Loucy (cell line): ENCODE data around the gene CR1.
"Not testable (repeated sequence)": the region's sequence is repeated elsewhere in the genome, so short reads cannot be mapped to it uniquely, and the experiment has no call there.

ENCODE experiments used
- H2AFZ ChIP-seq: fragments of 200-600 bp; sonication (generic); 2 replicates; pipeline ENCODE4 v1.6.0; 2016; ENCODE audit warnings: antibody characterized with exemption, mild to moderate bottlenecking, low read length, moderate library complexity
- H3F3A ChIP-seq: fragments of 200-600 bp; 2 replicates; pipeline ENCODE4 v1.6.0; 2016; ENCODE audit warnings: antibody characterized with exemption, low read depth, mild to moderate bottlenecking
- H3K27me3 ChIP-seq: fragments of 200-600 bp; sonication (generic); 2 replicates; pipeline ENCODE4 v1.6.1; 2014; ENCODE audit warnings: low read length, mild to moderate bottlenecking; ENCODE audit not compliant: insufficient read depth, poor library complexity, severe bottlenecking
- H3K36me3 ChIP-seq: fragments of 200-600 bp; sonication (generic); 2 replicates; pipeline ENCODE4 v1.6.1; 2016; ENCODE audit warnings: low read length; ENCODE audit not compliant: insufficient read depth
- H3K4me1 ChIP-seq: fragments of 200-600 bp; sonication (generic); 2 replicates; pipeline ENCODE4 v1.5.1; 2014; ENCODE audit warnings: low read length, mild to moderate bottlenecking; ENCODE audit not compliant: insufficient read depth, poor library complexity, severe bottlenecking
- H3K4me2 ChIP-seq: fragments of 200-600 bp; sonication (generic); 2 replicates; pipeline ENCODE4 v1.6.0; 2014; ENCODE audit warnings: antibody characterized with exemption, low read length, low read depth, mild to moderate bottlenecking; ENCODE audit not compliant: poor library complexity, severe bottlenecking
- H3K4me3 ChIP-seq: fragments of 200-600 bp; sonication (generic); 2 replicates; pipeline ENCODE4 v1.5.1; 2014; ENCODE audit warnings: low read length, mild to moderate bottlenecking, mixed read lengths; ENCODE audit not compliant: poor library complexity, severe bottlenecking
- H3K79me2 ChIP-seq: fragments of 200-600 bp; sonication (generic); 2 replicates; pipeline ENCODE4 v1.6.1; 2014; ENCODE audit warnings: low read length; ENCODE audit not compliant: insufficient read depth
- H3K9ac ChIP-seq: fragments of 200-600 bp; sonication (generic); 2 replicates; pipeline ENCODE4 v1.6.0; 2014; ENCODE audit warnings: mild to moderate bottlenecking, low read depth, low read length, moderate library complexity; ENCODE audit not compliant: poor library complexity, severe bottlenecking
- H3K9me2 ChIP-seq: fragments of 200-600 bp; sonication (generic); replicated peaks from 2 replicates; pipeline ENCODE4 v1.6.1; 2016; ENCODE audit warnings: low read depth, low read length, mixed read lengths
- H3K9me3 ChIP-seq: fragments of 200-600 bp; sonication (generic); 2 replicates; pipeline ENCODE4 v1.6.1; 2014; ENCODE audit warnings: mild to moderate bottlenecking, antibody characterized with exemption, low read length, low read depth; ENCODE audit not compliant: insufficient read depth
- H4K20me1 ChIP-seq: fragments of 200-600 bp; sonication (generic); 2 replicates; pipeline ENCODE4 v1.6.0; 2014; ENCODE audit warnings: antibody characterized with exemption, low read length, mild to moderate bottlenecking; ENCODE audit not compliant: insufficient read depth, poor library complexity, severe bottlenecking
- EZH2phosphoT487 ChIP-seq: fragments of 200-600 bp; IDR thresholded peaks from 2 replicates; pipeline ENCODE4 v1.6.1; 2018; ENCODE audit warnings: antibody characterized with exemption, mild to moderate bottlenecking, moderate library complexity, borderline replicate concordance
- TF ChIP-seq, protein P1 (sequence below): fragments of 200-600 bp; sonication (generic); conservative IDR thresholded peaks from 2 replicates; pipeline ENCODE4 v1.5.1; 2014; ENCODE audit warnings: mild to moderate bottlenecking, antibody characterized with exemption, low read length

CR1 gene

DNA sequence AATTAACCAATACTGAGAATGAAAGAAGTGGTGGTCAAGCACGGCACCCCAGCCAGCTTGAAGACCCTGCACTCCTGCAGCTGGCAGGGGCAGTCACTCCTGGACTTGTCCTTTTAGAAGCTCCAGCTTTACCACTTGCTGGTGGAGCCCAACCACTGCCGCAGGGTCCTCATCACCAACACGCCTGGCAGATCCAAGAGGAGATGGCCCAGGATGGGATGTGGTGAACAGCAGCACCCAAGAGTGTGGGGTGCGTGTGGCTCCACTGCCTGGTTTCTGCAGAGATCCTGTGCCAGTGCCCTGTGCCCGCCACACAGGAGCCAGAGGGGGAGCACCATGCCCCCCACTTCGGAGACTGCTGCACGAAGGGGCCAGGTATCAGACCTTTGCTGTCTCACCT, 162.5 kb downstream of the CR1 start:
- H3K9me3 ChIP-seq, result no peaks in the 10 kb centered on the region
- no peaks in the 10 kb centered on the region for H3K4me1 ChIP-seq
- no peaks in the 10 kb centered on the region for H3K27me3 ChIP-seq
- H3K4me2 ChIP-seq, result no peak overlapping the region
- no peaks in the 10 kb centered on the region for H4K20me1 ChIP-seq
- H3K79me2 ChIP-seq, result no peaks in the 10 kb centered on the region
- no peak overlapping the region for H3K9ac ChIP-seq
- H3K36me3 ChIP-seq, result no peaks in the 10 kb centered on the region
- H3K9me2 ChIP-seq, result no peaks in the 10 kb centered on the region
- no peaks in the 10 kb centered on the region for H3F3A ChIP-seq
- H3K4me3 ChIP-seq, result no peak overlapping the region
- TF ChIP-seq, protein P1, sequence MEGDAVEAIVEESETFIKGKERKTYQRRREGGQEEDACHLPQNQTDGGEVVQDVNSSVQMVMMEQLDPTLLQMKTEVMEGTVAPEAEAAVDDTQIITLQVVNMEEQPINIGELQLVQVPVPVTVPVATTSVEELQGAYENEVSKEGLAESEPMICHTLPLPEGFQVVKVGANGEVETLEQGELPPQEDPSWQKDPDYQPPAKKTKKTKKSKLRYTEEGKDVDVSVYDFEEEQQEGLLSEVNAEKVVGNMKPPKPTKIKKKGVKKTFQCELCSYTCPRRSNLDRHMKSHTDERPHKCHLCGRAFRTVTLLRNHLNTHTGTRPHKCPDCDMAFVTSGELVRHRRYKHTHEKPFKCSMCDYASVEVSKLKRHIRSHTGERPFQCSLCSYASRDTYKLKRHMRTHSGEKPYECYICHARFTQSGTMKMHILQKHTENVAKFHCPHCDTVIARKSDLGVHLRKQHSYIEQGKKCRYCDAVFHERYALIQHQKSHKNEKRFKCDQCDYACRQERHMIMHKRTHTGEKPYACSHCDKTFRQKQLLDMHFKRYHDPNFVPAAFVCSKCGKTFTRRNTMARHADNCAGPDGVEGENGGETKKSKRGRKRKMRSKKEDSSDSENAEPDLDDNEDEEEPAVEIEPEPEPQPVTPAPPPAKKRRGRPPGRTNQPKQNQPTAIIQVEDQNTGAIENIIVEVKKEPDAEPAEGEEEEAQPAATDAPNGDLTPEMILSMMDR, result no peak
- no peak for TF ChIP-seq EZH2phosphoT487
- H2AFZ ChIP-seq, result no peak overlapping the region

DNA sequence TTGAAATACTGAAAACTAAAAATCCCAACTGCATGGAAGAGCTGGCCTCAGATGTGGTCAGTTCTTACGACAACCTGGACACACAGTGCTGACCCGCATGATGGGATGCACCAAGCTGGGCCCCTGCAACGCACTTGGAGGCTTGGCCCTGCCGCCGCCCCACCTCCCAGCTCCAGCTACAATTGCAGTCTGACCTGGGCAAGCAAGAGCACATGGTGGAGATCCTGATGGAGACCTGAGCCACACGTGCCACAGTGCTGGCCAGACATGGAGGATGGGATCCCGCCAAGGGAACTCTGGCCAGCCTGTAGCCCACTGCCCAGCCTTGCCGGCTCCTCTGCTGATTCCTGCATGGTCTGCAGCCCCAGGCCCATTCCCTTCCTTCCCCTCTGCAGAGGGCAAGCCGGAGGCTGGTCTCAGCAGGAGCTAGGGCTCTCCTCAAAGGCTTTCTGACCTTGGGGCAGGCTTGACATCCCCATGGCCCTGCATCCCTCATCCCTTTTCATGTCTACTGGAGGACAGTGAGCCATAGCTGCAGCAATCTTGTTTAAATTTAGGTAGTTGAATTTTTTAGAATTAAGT, 163.0 kb downstream of the CR1 start:
- Histone ChIP-seq H3K9ac (no peak overlapping the region), H3K79me2 (no peaks in the 10 kb centered on the region)

DNA sequence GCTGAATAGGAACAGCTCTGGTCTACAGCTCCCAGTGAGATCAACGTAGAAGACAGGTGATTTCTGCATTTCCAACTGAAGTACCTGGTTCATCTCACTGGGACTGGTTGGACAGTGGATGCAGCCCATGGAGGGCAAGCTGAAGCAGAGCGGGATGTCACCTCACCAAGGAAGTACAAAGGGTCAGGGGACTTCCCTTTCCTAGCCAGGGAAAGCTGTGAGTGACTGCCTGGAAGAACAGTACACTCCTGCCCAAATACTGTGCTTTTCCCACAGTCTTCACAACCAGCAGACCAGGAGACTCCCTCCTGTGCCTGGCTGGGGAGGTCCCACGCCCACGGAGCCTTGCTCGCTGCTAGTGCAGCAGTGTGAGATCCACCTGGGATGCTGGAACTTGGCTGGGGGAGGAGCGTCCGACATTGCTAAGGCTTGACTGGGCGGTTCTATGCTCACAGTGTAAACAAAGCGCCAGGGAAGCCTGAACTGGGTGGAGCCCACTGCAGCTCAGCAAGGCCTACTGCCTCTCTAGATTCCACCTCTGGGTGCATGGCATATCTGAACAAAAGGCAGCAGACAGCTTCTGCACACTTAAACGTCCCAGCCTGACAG, 163.7 kb downstream of the CR1 start:
- Histone ChIP-seq H3K9me3 (no peaks in the 10 kb centered on the region), H3K4me2 (no peak overlapping the region), H4K20me1 (no peaks in the 10 kb centered on the region), H3F3A (no peaks in the 10 kb centered on the region), H3K79me2 (no peaks in the 10 kb centered on the region), H3K36me3 (no peaks in the 10 kb centered on the region), H3K4me3 (no peak overlapping the region), H3K9me2 (no peaks in the 10 kb centered on the region), H3K27me3 (no peaks in the 10 kb centered on the region), H3K4me1 (no peaks in the 10 kb centered on the region), H3K9ac (no peak overlapping the region), H2AFZ (no peak overlapping the region)
- TF ChIP-seq, protein P1, result no peak
- no peak for TF ChIP-seq EZH2phosphoT487

More for the DNA sequence above, 163.0 kb downstream of the CR1 start:
- H3K9me2 ChIP-seq, result no peaks in the 10 kb centered on the region
- H3K4me2 ChIP-seq, result no peak overlapping the region
- no peaks in the 10 kb centered on the region for H3K9me3 ChIP-seq
- H3K4me1 ChIP-seq, result no peaks in the 10 kb centered on the region
- H4K20me1 ChIP-seq, result no peaks in the 10 kb centered on the region
- no peaks in the 10 kb centered on the region for H3K27me3 ChIP-seq
- H3K4me3 ChIP-seq, result no peak overlapping the region
- H3K36me3 ChIP-seq, result no peaks in the 10 kb centered on the region
- TF ChIP-seq EZH2phosphoT487, result no peak
- TF ChIP-seq, protein P1, result no peak
- H2AFZ ChIP-seq, result no peak overlapping the region
- H3F3A ChIP-seq, result no peaks in the 10 kb centered on the region

DNA sequence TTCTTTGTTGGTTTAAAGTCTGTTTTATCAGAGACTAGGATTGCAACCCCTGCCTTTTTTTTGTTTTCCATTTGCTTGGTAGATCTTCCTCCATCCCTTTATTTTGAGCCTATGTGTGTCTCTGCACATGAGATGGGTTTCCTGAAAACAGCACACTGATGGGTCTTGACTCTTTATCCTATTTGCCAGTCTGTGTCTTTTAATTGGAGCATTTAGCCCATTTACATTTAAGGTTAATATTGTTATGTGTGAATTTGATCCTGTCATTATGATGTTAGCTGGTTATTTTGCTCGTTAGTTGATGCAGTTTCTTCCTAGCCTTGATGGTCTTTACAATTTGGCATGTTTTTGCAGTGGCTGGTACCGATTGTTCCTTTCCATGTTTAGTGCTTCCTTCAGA, 165.5 kb downstream of the CR1 start:
- H3K9me3 ChIP-seq, H3K9ac ChIP-seq, H2AFZ ChIP-seq, H3K79me2 ChIP-seq, H3K27me3 ChIP-seq, H3F3A ChIP-seq, H3K4me1 ChIP-seq, H3K36me3 ChIP-seq, H3K9me2 ChIP-seq, H3K4me2 ChIP-seq, H4K20me1 ChIP-seq, H3K4me3 ChIP-seq: not testable (repeated sequence)
